Suprapubic skin (tissue), 4 donors: ENCODE data around the gene ASTN2.

Experiments used
- EP300 ChIP-seq: sonication (generic); formaldehyde crosslinking; IDR thresholded peaks from one replicate; pipeline ENCODE4 v1.6.1; 2017; ENCODE audit warnings: antibody characterized with exemption
- POLR2A ChIP-seq, 2 donors: fragments of 450-650 bp; IDR thresholded peaks; one replicate each; pipeline ENCODE4 v1.6.1; 2017; ENCODE audit warnings: antibody characterized with exemption in 2 of 2, mild to moderate bottlenecking in 2 of 2, moderate library complexity in 2 of 2
- POLR2AphosphoS5 ChIP-seq, 3 donors: sonication (generic); formaldehyde crosslinking; IDR thresholded peaks; one replicate each; pipeline ENCODE4 v1.6.1; 2017; ENCODE audit warnings: antibody characterized with exemption in 3 of 3
- TF ChIP-seq, protein P1 (sequence below), 2 donors: fragments of 200-600 bp in 1 of 2; fragments of 450-650 bp in 1 of 2; sonication (generic) in 1 of 2; IDR thresholded peaks; one replicate each; pipeline ENCODE4 v1.5.1; 2016 to 2019; ENCODE audit warnings: antibody characterized with exemption in 2 of 2, mild to moderate bottlenecking in 1 of 2, moderate library complexity in 1 of 2

DNA sequence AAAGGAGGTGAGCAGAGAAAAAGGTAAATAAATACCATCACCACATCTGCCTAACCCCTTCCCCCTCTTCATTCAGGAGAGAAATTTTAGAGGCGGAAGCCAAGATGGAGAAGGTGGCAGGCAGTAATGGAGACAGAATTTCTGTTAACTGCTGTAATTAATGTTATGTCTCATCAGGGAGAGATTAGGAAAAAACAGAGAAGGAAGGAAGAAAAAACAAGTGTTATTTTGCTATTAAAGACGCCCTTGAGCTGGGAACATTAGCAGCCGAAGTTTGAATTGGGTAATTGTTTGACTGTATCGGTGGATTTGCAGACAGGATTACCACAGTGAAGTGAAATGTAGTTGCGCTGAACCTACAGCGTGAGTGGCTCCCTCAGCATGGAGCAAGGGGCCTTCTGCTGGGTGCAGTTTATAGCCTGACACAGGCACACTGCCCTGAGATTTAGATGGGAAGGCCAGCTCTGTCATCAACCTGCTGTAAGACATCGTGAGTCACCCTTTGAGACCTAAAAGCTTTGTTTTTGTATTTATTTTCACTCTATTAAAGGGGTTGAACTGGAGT lies 136.3 kb downstream of the ASTN2 start:
- TF ChIP-seq POLR2A (IDR thresholded peaks at IDR 0.05) = no peak
- TF ChIP-seq, protein P1, sequence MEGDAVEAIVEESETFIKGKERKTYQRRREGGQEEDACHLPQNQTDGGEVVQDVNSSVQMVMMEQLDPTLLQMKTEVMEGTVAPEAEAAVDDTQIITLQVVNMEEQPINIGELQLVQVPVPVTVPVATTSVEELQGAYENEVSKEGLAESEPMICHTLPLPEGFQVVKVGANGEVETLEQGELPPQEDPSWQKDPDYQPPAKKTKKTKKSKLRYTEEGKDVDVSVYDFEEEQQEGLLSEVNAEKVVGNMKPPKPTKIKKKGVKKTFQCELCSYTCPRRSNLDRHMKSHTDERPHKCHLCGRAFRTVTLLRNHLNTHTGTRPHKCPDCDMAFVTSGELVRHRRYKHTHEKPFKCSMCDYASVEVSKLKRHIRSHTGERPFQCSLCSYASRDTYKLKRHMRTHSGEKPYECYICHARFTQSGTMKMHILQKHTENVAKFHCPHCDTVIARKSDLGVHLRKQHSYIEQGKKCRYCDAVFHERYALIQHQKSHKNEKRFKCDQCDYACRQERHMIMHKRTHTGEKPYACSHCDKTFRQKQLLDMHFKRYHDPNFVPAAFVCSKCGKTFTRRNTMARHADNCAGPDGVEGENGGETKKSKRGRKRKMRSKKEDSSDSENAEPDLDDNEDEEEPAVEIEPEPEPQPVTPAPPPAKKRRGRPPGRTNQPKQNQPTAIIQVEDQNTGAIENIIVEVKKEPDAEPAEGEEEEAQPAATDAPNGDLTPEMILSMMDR (IDR thresholded peaks at IDR 0.05) = no peak
- TF ChIP-seq POLR2AphosphoS5 (IDR thresholded peaks at IDR 0.05) = no peak
- no peak for TF ChIP-seq EP300
